NT2/D1 (cell line): ENCODE results near the gene EGFR.

Experiments
- DNase-seq: peaks from one replicate; pipeline ENCODE4 v3.0.0-alpha.2; 2011; ENCODE audit warnings: low read depth, low spot score
- H3K27me3 ChIP-seq: 2 replicates; pipeline ENCODE4 v1.6.0; 2011; ENCODE audit warnings: mild to moderate bottlenecking; ENCODE audit not compliant: insufficient read length, insufficient read depth
- H3K36me3 ChIP-seq: 2 replicates; pipeline ENCODE4 v1.6.1; 2011; ENCODE audit warnings: mild to moderate bottlenecking, low read length, mixed read lengths; ENCODE audit not compliant: insufficient read depth, insufficient read length
- H3K4me1 ChIP-seq: 2 replicates; pipeline ENCODE4 v1.5.1; 2011; ENCODE audit not compliant: insufficient read depth, insufficient read length
- H3K4me3 ChIP-seq: 2 replicates; pipeline ENCODE4 v1.5.1; 2011; ENCODE audit warnings: low read depth; ENCODE audit not compliant: insufficient read length
- H3K9ac ChIP-seq: 2 replicates; pipeline ENCODE4 v1.6.0; 2011; ENCODE audit warnings: low read depth; ENCODE audit not compliant: insufficient read length
- H3K9me3 ChIP-seq: 2 replicates; pipeline ENCODE4 v1.5.1; 2011; ENCODE audit warnings: mild to moderate bottlenecking, low read length; ENCODE audit not compliant: insufficient read depth
- SUZ12 ChIP-seq: IDR thresholded peaks from 2 replicates; pipeline ENCODE4 v1.6.1; 2011; ENCODE audit not compliant: insufficient read length, insufficient read depth; ENCODE audit errors: extremely low read depth
- YY1 ChIP-seq: IDR thresholded peaks from 2 replicates; pipeline ENCODE4 v1.6.1; 2011; ENCODE audit not compliant: insufficient read length, insufficient read depth
- ZNF274 ChIP-seq: IDR thresholded peaks from 2 replicates; pipeline ENCODE4 v1.6.1; 2011; ENCODE audit warnings: mild to moderate bottlenecking, low read depth, low read length

Gene EGFR

DNA sequence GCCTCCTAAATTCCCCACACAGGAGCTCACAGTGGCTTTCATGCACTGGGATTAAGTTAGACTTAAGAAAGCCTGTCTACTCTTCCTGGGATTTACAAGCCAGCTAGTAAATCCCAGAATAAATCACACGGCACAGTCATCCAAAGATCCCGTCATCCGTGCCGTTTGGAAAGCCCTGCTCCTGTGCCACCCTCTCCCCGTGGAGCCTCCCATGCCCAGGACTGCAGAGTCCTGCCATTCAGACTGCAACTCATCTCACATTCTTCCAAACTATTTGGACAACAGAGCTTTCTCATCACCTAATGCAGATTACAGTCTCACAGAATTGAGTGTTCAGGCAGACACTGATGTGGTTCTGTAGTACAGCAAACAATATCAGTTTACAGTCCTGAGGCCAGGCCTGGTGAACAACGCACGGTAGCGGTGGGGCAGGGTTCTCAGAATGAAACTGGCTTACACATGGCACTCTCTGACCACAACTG, 166.5 kb downstream of the EGFR start:
- H3K4me1 ChIP-seq = peaks cover 5% of the 10 kb centered on the region

DNA sequence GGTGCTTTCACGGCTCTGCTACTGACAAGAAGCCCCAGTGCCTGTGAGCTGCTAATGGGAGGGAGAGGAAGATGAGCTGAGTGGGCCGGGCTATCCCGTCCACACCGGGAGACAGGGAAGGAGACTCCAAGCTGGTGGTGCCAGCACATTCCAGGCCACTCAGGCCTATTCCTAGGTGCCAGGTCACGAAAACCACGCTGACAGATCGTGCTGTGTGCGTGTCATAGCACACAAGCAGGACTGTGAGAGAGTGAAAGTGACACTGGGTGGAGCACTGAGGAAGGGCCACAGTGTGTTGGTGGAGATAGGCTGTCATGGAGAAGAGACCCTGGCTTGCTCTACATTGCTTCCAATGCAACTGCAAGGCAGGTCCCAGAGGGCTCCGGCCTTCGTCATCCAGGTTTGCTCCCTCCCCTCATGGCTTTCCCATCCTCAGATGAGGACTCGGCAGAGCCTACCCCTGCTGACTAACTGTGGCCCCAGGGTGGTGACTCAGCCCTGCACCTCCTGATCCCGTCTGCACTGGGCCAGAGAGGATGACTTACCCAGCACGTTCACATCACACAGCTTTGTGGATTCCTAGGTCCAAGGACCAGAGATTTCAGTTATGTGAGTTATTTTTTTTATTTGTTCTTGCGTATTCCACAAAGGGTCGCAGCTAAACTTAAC, 167.3 kb downstream of the EGFR start:
- DNase-seq = no peak
- no peak for TF ChIP-seq ZNF274
- no peak for TF ChIP-seq SUZ12
- TF ChIP-seq YY1 = no peak
- H3K9me3 ChIP-seq = no peaks in the 10 kb centered on the region
- H3K4me1 ChIP-seq = peaks cover 5% of the 10 kb centered on the region
- H3K36me3 ChIP-seq = peaks cover 10% of the 10 kb centered on the region
- no peaks in the 10 kb centered on the region for H3K27me3 ChIP-seq
- H3K4me3 ChIP-seq = no peak overlapping the region
- H3K9ac ChIP-seq = no peak overlapping the region

More for the DNA sequence above, 166.5 kb downstream of the EGFR start:
- DNase-seq = no peak
- Histone ChIP-seq H3K9me3 (no peaks in the 10 kb centered on the region), H3K36me3 (peaks cover 12% of the 10 kb centered on the region), H3K9ac (no peak overlapping the region), H3K4me3 (no peak overlapping the region), H3K27me3 (no peaks in the 10 kb centered on the region)
- TF ChIP-seq ZNF274 (no peak), SUZ12 (no peak), YY1 (no peak)

DNA sequence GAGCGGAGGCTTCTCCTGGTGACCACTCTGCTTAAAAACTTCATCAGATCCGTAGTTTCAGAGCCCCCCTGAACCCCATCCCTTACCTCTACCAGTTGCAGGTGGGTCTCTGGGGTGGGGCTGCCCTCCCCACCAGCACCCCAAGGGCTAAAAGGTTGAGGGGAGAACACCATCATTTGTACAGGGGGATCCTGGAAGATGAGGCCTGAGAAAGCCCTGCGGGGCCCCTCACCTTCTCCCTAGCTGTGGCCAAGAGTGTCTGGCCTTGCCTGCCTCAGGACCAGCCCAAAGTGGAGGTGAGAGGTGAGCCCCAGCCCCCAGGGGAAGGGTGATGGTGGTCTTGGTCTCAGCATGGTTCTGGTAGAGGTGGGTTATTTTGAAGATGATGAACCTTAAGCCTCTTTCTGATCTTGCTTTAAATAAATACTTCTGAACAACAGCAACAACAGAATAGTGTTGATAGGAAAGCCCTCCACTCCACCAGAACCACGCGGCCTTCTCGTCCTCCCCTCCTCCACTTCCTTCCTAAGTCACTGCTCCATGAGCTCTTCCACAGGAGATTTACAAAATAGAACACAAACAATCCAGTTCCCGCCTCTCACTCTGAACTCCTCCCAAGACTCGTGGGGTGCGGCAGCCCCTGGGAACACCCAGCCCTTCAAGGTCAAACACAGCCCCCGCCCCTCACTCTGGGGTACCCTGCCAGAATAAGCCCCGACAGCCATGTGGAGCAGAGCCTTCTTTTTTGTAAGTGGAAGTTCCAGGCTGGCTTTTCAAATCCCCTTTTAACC, 169.1 kb downstream of the EGFR start:
- Histone ChIP-seq H3K4me3 (no peak overlapping the region), H3K27me3 (no peaks in the 10 kb centered on the region), H3K4me1 (peaks cover 16% of the 10 kb centered on the region), H3K36me3 (peaks cover 3% of the 10 kb centered on the region), H3K9me3 (no peaks in the 10 kb centered on the region), H3K9ac (no peak overlapping the region)
- no peak for TF ChIP-seq YY1
- TF ChIP-seq ZNF274 = no peak
- TF ChIP-seq SUZ12 = no peak
- DNase-seq = no peak

DNA sequence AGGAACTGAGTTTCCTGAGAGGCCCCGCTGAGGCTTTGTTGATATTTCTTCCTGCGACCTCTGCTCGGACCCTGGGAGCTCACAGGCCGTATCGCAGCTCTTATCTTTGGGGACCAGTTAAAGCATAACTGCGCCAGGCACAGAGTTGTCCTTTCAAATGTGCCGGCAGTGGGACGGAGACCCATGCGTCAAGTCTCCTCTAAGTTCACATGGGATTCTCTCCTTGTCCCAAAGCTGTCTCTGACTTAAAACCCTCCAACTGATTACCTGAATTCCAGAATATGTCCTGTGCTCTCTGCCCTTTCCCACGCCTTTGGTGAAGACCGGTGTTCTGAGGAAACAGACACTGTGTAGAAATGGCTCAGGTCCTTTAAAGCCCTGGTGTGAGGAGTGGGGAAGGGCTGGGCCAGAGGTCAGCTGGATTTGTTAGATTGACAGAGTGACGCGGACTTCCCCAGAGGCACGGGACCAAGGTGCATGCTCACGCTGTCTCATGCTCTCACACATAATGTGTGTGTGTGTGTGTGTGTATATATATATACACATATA, 169.8 kb downstream of the EGFR start:
- DNase-seq = no peak
- Histone ChIP-seq H3K4me1 (peaks cover 21% of the 10 kb centered on the region), H3K4me3 (no peak overlapping the region), H3K9me3 (no peaks in the 10 kb centered on the region), H3K27me3 (no peaks in the 10 kb centered on the region), H3K36me3 (peaks cover under 1% of the 10 kb centered on the region), H3K9ac (no peak overlapping the region)
- TF ChIP-seq ZNF274 = no peak
- TF ChIP-seq YY1 = no peak
- TF ChIP-seq SUZ12 = no peak

DNA sequence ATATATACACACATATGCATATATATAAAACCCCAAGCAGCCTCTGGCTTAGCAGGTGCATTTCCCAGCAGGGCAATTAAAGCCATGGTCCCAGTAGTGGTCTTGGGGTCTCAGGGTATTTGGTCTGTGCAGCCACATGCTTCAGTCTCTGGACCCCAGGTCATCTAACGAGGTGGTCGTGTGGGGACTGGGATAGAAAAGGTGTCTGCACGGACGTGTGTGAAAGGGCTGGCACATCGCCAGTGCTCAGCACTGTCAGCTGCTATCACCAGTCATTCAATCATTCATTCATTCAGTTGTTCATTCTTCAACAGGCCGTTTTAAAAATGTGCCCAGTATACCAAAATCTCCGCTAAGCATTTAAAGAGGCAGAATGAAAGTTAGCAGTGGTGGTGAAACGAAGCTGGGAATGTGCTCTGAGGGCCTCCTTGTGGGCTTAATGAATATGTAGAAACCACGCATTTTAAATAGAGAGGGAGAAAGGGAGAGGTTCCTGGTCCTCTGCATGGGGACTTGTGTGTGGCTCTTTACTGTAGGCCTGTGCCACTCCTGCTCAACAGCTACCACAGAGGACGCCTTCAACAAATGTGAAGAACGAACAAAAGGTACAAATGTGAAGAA, 170.4 kb downstream of the EGFR start:
- Histone ChIP-seq H3K4me1 (peaks cover 21% of the 10 kb centered on the region), H3K9ac (no peak overlapping the region), H3K4me3 (no peak overlapping the region), H3K9me3 (no peaks in the 10 kb centered on the region), H3K27me3 (no peaks in the 10 kb centered on the region), H3K36me3 (no peaks in the 10 kb centered on the region)
- TF ChIP-seq ZNF274 (no peak), YY1 (no peak), SUZ12 (no peak)
- DNase-seq = no peak

DNA sequence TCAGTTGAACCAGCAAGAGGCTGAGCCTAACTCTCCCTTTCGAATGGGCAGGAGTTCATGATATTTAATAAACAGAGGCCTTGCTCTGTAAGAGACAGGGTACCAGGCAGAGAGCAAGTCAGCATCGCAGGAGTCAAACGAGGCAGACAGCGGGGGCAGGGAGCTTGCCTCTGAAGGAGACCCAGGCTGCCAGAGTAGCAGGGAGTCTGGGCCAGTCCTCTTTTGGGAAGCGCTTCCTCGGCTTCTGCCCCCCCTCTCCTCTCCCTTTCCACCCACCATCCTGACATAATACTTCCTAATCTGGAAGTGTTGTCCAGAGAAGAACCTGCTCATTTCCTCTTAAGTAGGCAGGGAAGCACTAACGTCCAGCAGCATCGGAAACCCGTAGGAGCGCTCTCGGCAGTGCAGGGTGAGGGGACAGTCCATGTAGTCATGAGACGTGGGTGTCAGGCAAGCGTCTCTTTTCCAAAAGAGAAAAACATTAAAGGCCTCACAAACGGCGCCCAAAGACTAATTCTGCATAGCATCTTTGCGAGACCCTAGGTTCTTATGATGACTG, 171.1 kb downstream of the EGFR start:
- Histone ChIP-seq H3K27me3 (no peaks in the 10 kb centered on the region), H3K9me3 (no peaks in the 10 kb centered on the region), H3K4me1 (peaks cover 21% of the 10 kb centered on the region), H3K4me3 (no peak overlapping the region), H3K36me3 (peaks cover 3% of the 10 kb centered on the region), H3K9ac (no peak overlapping the region)
- no peak for DNase-seq
- TF ChIP-seq SUZ12 (no peak), YY1 (no peak), ZNF274 (no peak)
